Naive thymus-derived CD8-positive, alpha-beta T cell (primary cell): ENCODE results near the gene CELA1. TPM values are rescaled to one million over a fixed set of nuclear protein-coding genes. Genes with fewer than 3 reads are reported as not detected.
A peak's percentile ranks its signal among the peaks of the same experiment; 100 is the strongest.

Experiments used
- ATAC-seq, 2 donors: fragments of 150-1000 bp; cut with Tn5 transposase in 1 of 2; sonication (Bioruptor Pico), chemical (Tn5 transposase) in 1 of 2; 1 replicate in 1 of 2; 2 replicates in 1 of 2; pipeline ENCODE4 v1.10.0; 2021; ENCODE audit warnings: mild to moderate bottlenecking in 2 of 2, moderate library complexity in 2 of 2
- POLR2A ChIA-PET: fragments of 350-600 bp; sonication (Branson Sonifier 250); formaldehyde crosslinking; loops from one replicate; lab custom pipeline; 2021; ENCODE audit warnings: antibody characterized with exemption; lab: Charles Lee
- DNase-seq, 10 donors: peaks; one replicate each; pipeline versions ENCODE4 v3.0.0 to v3.0.0-alpha.2; 2020 to 2022
- H3K27ac Mint-ChIP-seq, 10 donors: one replicate each; pipeline ENCODE4 v1.8.0; 2020 to 2022; ENCODE audit warnings: mild to moderate bottlenecking in 10 of 10, mixed read lengths in 10 of 10, moderate library complexity in 4 of 10, inconsistent platforms in 1 of 10
- H3K27me3 Mint-ChIP-seq, 5 donors: one replicate each; pipeline ENCODE4 v1.8.0; 2021 to 2022; ENCODE audit warnings: mixed read lengths in 5 of 5
- H3K36me3 Mint-ChIP-seq, 3 donors: one replicate each; pipeline ENCODE4 v1.8.0; 2020 to 2022; ENCODE audit warnings: mixed read lengths in 3 of 3, mild to moderate bottlenecking in 2 of 3, inconsistent platforms in 1 of 3
- H3K4me1 Mint-ChIP-seq, 4 donors: one replicate each; pipeline ENCODE4 v1.8.0; 2021 to 2022; ENCODE audit warnings: mixed read lengths in 4 of 4
- H3K4me3 Mint-ChIP-seq, 10 donors: one replicate each; pipeline ENCODE4 v1.8.0; 2020 to 2022; ENCODE audit warnings: mild to moderate bottlenecking in 10 of 10, mixed read lengths in 10 of 10, moderate library complexity in 6 of 10, inconsistent platforms in 1 of 10
- H3K9me3 Mint-ChIP-seq, 9 donors: one replicate each; pipeline ENCODE4 v1.8.0; 2020 to 2022; ENCODE audit warnings: mixed read lengths in 9 of 9, mild to moderate bottlenecking in 3 of 9, inconsistent platforms in 1 of 9, moderate library complexity in 1 of 9
- polyA plus RNA-seq, 3 donors: library from polyadenylated mRNA; unstranded; fragments of 300-500 nt; fragmentation: Illumina TruSeq; gene quantifications; one replicate each; pipeline ENCODE4 v1.2.3, GENCODE V29; 2021
- total RNA-seq, 8 experiments: library from RNA in 2 of 8; stranded (reverse) in 2 of 8; gene quantifications; one replicate each; pipeline ENCODE4 v1.2.3 and lab custom pipeline; 2021 to 2026

The CELA1 gene
- total and polyA plus RNA-seq, 5 experiments from 2014 or later: 2.2 to 9.8 (median 3.6) TPM

DNA sequence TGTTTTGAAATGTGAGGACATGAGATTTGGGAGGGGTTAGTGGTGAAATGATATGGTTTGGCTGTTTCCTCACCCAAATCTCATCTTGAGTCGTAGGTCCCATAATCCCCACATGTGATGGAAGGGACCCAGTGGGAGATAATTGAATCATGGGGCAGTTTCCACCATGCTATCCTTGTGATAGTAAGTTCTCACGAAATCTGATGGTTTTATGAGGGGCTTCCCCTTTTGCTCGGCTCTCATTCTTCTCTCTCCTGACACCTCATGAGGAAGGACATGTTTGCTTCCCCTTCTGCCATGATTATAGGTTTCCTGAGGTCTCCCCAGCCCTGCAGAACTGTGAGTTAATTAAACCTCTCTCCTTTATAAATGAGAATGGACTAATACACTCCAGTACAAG, 26.7 kb upstream of the CELA1 start:
- Mint-ChIP-seq H3K9me3 (no peaks in the 10 kb centered on the region), H3K27me3 (peaks cover 0 to 17% (median 1%) of the 10 kb centered on the region in 5 donors), H3K4me1 (peaks cover 37 to 66% (median 58%) of the 10 kb centered on the region in 4 donors), H3K4me3 (no peak overlapping the region), H3K27ac (no peak overlapping the region), H3K36me3 (peaks cover 7 to 52% (median 47%) of the 10 kb centered on the region in 3 donors)
- POLR2A ChIA-PET: interaction anchor here (1.7 to 1.9 kb wide), 2 partner anchors 10 to 18 kb away, joined by 4 to 5 read pairs; partner anchors contain the start of gene GALNT6
- ATAC-seq (no peak), DNase-seq (no peak)

DNA sequence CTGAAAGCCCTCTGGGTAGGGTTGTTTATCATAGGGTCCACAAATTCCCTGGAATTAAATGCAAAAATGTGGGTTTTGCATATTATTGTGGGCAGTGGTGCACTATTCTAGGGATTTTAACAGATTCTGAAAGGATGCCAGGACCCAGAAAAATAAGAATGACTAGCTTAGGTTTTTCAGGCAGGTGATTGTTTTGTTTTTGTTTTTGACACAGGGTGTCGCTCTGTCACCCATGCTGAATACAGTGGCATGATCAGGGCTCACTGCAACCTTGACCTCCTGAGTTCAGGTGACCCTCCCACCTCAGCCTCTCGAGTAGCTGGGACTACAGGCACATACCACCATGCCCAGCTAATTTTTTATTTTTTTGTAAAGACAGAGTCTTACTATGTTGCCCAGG, 25.5 kb upstream of the CELA1 start:
- peak overlapping the region in 6 of 10 donors; percentile 7 to 89 (median 52) for H3K27ac Mint-ChIP-seq
- no peak for ATAC-seq
- no peak overlapping the region for H3K4me3 Mint-ChIP-seq
- H3K27me3 Mint-ChIP-seq: peaks cover 0 to 11% (median 0%) of the 10 kb centered on the region in 5 donors
- no peak for DNase-seq
- POLR2A ChIA-PET: interaction anchor here (0.6 to 1.7 kb wide), 3 partner anchors 9 to 632 kb away, joined by 4 to 5 read pairs (median 5); no protein-coding TSS in a partner anchor
- H3K9me3 Mint-ChIP-seq: no peaks in the 10 kb centered on the region
- H3K36me3 Mint-ChIP-seq: peaks cover 0 to 41% (median 36%) of the 10 kb centered on the region in 3 donors
- peaks cover 31 to 64% (median 60%) of the 10 kb centered on the region in 4 donors for H3K4me1 Mint-ChIP-seq

DNA sequence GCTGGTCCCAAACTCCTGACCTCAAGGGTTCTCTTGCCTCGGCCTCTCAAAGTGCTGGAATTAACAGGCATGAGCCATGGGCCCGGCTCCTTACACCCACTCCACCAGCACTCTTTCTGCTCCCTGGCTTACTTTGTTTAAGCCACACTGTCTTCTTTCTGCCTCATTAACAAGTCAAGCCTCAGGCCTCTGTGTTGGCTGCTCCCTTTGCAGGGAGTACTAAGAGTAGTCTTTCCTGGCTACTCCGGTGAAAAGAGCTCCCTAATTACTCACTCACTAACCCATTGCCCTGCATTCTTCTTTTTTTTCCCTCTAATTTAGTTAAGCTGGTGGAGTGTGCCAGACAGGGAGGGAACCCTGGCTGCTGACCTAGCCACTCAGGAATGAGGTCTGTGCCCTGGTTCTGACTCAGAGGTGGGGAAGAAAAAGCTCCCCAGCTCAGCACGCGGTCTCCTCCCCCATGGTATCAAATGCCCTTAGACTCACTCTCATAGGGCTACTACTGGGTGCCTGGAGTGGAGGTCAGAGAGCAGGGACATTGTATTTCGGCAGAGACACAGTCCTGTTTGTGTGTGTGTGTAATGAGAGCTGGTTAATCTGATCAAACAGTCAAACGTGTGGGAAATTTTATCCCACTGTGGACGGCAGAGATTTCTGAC, 24.9 kb upstream of the CELA1 start:
- no peak for ATAC-seq
- H3K4me3 Mint-ChIP-seq: peak overlapping the region in 6 of 10 donors; percentile 10 to 77 (median 34)
- peaks cover 0 to 35% (median 34%) of the 10 kb centered on the region in 3 donors for H3K36me3 Mint-ChIP-seq
- POLR2A ChIA-PET: interaction anchor here (1.1 to 1.7 kb wide), 2 partner anchors 8 to 12 kb away, joined by 4 to 5 read pairs; no protein-coding TSS in a partner anchor
- DNase-seq: no peak
- peaks cover 31 to 66% (median 61%) of the 10 kb centered on the region in 4 donors for H3K4me1 Mint-ChIP-seq
- H3K9me3 Mint-ChIP-seq: no peaks in the 10 kb centered on the region
- peak overlapping the region in 7 of 10 donors; percentile 47 to 93 (median 88) for H3K27ac Mint-ChIP-seq
- peaks cover 0 to 11% (median 0%) of the 10 kb centered on the region in 5 donors for H3K27me3 Mint-ChIP-seq

DNA sequence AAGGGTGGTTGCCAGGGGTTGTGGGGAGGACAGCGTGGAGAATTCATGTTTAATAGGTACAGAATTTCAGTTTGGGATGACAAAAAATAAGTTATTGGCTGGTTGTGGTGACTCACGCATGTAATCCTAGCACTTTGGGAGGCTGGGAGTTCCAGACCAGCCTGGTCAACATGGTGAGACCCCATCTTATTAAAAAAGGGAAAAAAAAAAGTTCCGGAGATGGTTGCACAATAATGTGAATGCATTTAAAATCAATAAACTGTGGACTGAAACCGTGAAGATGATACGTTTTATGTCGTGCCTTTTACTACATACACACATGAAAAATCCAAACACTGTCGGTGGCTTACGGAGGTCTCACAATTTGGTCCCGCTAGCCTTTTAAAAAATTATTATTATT, 24.2 kb upstream of the CELA1 start:
- ATAC-seq: no peak
- Mint-ChIP-seq H3K4me3 (peak overlapping the region in 1 of 10 donors; percentile 9), H3K27ac (peak overlapping the region in 4 of 10 donors; percentile 36 to 97 (median 63)), H3K36me3 (peaks cover 0 to 34% (median 28%) of the 10 kb centered on the region in 3 donors), H3K4me1 (peaks cover 31 to 69% (median 64%) of the 10 kb centered on the region in 4 donors), H3K9me3 (no peaks in the 10 kb centered on the region), H3K27me3 (peaks cover 0 to 11% (median 0%) of the 10 kb centered on the region in 5 donors)
- POLR2A ChIA-PET: interaction anchor here (1.1 kb wide), 1 partner anchor 13 kb away, joined by 4 read pairs; no protein-coding TSS in a partner anchor
- no peak for DNase-seq

DNA sequence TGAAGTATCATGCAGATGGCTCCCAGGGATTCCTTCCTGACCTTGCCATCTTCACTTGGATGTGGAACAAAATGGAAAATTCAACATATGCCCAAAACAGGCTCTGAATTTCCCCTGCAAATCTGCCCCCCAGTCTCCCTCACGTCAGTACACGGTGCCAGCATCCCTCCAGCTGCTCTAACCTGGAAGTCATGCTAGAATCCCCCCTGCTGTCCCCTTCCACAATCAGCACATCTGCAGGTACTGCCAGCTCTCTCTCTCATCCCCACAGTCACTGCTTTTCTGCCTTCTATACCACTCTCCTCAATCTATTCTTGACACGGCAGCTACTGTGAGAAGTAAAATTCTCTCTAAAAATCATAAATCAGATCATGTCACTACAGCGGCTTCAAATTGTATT, 23.1 kb upstream of the CELA1 start:
- ATAC-seq (no peak), DNase-seq (peak in 2 of 10 donors; percentile 19 to 24)
- peaks cover 0 to 23% (median 18%) of the 10 kb centered on the region in 3 donors for H3K36me3 Mint-ChIP-seq
- peaks cover 0 to 4% (median 0%) of the 10 kb centered on the region in 5 donors for H3K27me3 Mint-ChIP-seq
- H3K4me1 Mint-ChIP-seq: peaks cover 27 to 65% (median 60%) of the 10 kb centered on the region in 4 donors
- peak overlapping the region; percentile 59 to 91 (median 69) for H3K4me3 Mint-ChIP-seq
- POLR2A ChIA-PET: interaction anchor here (0.7 to 1.9 kb wide), 16 partner anchors 8 to 656 kb away, joined by 3 to 12 read pairs (median 5); partner anchors contain the start of genes DAZAP2 and GALNT6
- H3K9me3 Mint-ChIP-seq: no peaks in the 10 kb centered on the region
- peak overlapping the region; percentile 38 to 99 (median 92) for H3K27ac Mint-ChIP-seq

DNA sequence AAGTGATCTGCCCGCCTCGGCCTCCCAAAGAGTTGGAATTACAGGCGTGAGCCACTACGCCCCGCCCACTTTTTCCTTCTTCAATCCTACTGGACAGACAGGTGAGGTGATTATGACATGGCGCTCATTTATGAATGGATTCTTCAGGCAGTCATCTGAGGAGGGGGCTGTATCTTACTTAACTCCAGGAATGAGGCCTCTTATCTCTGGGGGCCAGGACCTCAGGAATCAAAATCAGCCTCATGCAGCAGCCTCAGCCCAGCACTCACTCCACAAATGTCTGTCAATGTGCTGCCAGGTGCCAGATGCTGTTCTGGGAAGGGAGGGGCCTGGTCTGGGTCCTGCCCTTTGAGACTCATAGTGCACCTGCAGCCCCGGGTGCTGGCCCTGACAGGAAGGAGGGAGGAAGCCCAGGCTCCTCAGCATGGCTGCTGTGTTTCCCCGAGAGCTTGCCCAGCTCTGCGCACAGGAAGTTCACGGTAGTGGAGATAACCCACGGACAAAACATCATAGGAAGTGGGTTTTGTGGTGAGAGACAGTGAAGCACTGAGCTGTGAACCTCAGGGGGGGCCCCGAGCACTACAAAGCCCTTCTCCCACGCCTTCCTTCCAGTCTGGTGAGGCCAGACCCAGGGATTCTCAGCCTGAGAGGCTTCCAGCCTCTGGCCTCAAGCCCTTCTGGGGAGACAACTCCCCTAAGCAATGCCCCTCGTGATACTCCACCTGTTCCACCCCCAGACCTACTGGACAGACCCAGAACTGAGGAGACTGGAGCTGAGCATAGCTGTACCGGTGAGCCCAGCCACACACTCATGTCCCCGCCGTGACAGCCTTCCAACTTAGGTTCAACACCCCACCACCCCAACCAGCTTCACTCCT, 22.4 kb upstream of the CELA1 start:
- H3K27me3 Mint-ChIP-seq: peaks cover 0 to 4% (median 0%) of the 10 kb centered on the region in 5 donors
- POLR2A ChIA-PET: interaction anchor here (0.5 to 1.9 kb wide), 18 partner anchors 8 to 657 kb away, joined by 3 to 12 read pairs (median 5); partner anchors contain the start of genes DAZAP2, GALNT6 and POU6F1
- no peaks in the 10 kb centered on the region for H3K9me3 Mint-ChIP-seq
- DNase-seq (peak; percentile 69 to 96 (median 92)), ATAC-seq (peak; percentile 93 to 94)
- peak overlapping the region; percentile 59 to 91 (median 69) for H3K4me3 Mint-ChIP-seq
- peaks cover 0 to 18% (median 18%) of the 10 kb centered on the region in 3 donors for H3K36me3 Mint-ChIP-seq
- peak overlapping the region; percentile 79 to 99 (median 92) for H3K27ac Mint-ChIP-seq
- peaks cover 27 to 63% (median 59%) of the 10 kb centered on the region in 4 donors for H3K4me1 Mint-ChIP-seq

DNA sequence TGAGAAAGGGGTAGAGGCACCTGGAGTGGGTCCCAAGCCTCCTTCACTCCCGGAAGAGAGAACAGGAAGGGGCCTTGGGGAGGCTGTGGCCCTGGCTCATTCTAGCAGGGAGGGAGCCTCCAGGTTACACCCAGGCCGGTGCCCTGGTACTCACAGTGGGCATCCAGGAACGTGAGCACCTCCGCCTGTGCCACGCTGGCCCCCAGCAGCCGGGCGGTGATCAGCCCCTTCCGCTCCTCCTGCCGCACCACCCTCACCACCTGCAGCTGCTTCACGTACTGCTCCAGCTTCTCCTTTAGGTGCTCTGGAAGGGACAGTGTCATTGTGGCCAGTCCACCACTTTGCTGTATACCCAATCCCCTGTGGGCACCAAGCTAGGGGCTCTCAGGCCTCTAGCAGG, 18.8 kb upstream of the CELA1 start:
- H3K9me3 Mint-ChIP-seq: no peaks in the 10 kb centered on the region
- peaks cover 20 to 53% (median 37%) of the 10 kb centered on the region in 4 donors for H3K4me1 Mint-ChIP-seq
- POLR2A ChIA-PET: no interaction called here
- ATAC-seq (no peak), DNase-seq (no peak)
- peaks cover 0 to 12% (median 7%) of the 10 kb centered on the region in 3 donors for H3K36me3 Mint-ChIP-seq
- peak overlapping the region in 1 of 10 donors; percentile 51 for H3K27ac Mint-ChIP-seq
- H3K4me3 Mint-ChIP-seq: no peak overlapping the region
- peaks cover 0 to 1% (median 0%) of the 10 kb centered on the region in 5 donors for H3K27me3 Mint-ChIP-seq

DNA sequence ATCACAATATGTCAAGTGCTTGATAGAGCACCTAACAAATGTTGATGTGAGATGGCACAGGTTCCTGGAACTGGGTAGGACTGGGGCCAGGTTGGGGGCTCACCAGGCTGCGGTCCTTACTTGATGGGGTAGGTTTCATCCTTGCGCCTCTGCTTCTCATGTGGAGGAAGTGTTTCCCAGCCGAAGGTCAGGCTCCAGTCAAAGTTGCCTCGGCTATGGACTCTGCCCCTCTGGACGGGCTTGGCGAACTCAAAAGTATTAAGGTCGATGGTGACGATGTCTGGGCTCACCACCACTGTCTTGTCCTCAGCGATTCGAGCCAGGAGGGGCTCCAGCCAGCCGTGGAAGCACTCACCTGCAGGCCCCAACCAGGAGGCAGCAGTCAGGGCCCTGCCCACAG, 17.5 kb upstream of the CELA1 start:
- POLR2A ChIA-PET: no interaction called here
- no peak overlapping the region for H3K27ac Mint-ChIP-seq
- H3K27me3 Mint-ChIP-seq: peaks cover 0 to 1% (median 0%) of the 10 kb centered on the region in 5 donors
- ATAC-seq (no peak), DNase-seq (no peak)
- peaks cover 0 to 14% (median 12%) of the 10 kb centered on the region in 3 donors for H3K36me3 Mint-ChIP-seq
- peaks cover 11 to 41% (median 26%) of the 10 kb centered on the region in 4 donors for H3K4me1 Mint-ChIP-seq
- no peaks in the 10 kb centered on the region for H3K9me3 Mint-ChIP-seq
- H3K4me3 Mint-ChIP-seq: no peak overlapping the region

DNA sequence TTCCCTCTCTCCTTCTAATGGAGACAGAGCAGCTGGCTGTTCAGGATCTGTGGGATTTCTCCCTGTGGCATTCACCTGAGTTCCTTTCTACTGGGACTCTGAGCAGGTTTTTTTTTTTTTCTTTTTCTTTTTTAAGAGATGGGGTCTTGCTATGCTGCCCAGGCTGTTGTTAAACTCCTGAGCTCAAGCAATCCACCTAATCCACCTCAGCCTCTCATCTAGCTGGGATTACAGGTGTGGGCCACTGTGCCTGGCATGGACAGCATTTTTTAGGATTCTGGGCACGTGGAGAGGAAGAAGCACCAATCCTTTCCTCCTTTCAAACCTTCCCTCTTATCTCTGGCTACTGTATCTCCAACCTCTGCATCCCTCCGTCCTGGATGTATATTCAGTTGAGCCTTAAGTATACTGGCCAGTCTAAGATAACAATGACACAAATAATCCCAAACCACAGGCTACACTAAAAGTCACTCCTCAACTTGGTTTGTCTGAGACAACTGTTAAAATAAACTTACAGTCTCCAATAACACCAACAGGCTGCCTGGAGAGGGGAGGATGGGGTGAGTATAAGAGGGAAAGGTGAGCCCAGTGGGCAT, 16.4 kb upstream of the CELA1 start:
- peaks cover 6 to 31% (median 18%) of the 10 kb centered on the region in 4 donors for H3K4me1 Mint-ChIP-seq
- no peaks in the 10 kb centered on the region for H3K9me3 Mint-ChIP-seq
- DNase-seq (no peak), ATAC-seq (no peak)
- no peaks in the 10 kb centered on the region for H3K27me3 Mint-ChIP-seq
- H3K27ac Mint-ChIP-seq: peak overlapping the region in 1 of 10 donors; percentile 17
- H3K36me3 Mint-ChIP-seq: peaks cover 0 to 23% (median 17%) of the 10 kb centered on the region in 3 donors
- POLR2A ChIA-PET: interaction anchor here (0.7 to 1.2 kb wide), 4 partner anchors 9 to 202 kb away, joined by 3 to 5 read pairs (median 3); no protein-coding TSS in a partner anchor
- H3K4me3 Mint-ChIP-seq: no peak overlapping the region

DNA sequence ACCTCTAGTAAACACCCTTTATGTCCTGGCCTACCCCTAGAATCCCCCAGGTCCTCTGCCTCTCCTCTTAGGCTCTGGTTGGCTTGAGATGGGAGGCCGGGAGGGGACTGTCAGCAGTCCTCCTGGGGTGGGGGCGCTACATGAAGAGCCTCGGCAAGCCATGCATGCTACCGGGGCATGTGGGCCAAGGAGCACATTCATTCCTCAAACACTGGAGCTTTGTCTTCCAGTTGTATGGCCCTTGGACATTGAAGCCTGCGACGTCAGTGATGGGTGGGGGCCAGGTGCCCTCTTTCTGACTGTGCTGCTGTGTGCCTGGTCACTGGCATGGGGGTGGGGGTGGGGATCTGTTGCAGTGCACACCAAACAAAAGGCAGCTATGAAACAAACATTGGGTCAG, 15.8 kb upstream of the CELA1 start:
- peaks cover 0 to 24% (median 19%) of the 10 kb centered on the region in 3 donors for H3K36me3 Mint-ChIP-seq
- no peak overlapping the region for H3K4me3 Mint-ChIP-seq
- H3K27me3 Mint-ChIP-seq: no peaks in the 10 kb centered on the region
- no peaks in the 10 kb centered on the region for H3K9me3 Mint-ChIP-seq
- DNase-seq (no peak), ATAC-seq (no peak)
- peaks cover 6 to 25% (median 16%) of the 10 kb centered on the region in 4 donors for H3K4me1 Mint-ChIP-seq
- H3K27ac Mint-ChIP-seq: no peak overlapping the region
- POLR2A ChIA-PET: interaction anchor here (0.7 to 1.2 kb wide), 4 partner anchors 10 to 202 kb away, joined by 3 to 5 read pairs (median 3); no protein-coding TSS in a partner anchor

DNA sequence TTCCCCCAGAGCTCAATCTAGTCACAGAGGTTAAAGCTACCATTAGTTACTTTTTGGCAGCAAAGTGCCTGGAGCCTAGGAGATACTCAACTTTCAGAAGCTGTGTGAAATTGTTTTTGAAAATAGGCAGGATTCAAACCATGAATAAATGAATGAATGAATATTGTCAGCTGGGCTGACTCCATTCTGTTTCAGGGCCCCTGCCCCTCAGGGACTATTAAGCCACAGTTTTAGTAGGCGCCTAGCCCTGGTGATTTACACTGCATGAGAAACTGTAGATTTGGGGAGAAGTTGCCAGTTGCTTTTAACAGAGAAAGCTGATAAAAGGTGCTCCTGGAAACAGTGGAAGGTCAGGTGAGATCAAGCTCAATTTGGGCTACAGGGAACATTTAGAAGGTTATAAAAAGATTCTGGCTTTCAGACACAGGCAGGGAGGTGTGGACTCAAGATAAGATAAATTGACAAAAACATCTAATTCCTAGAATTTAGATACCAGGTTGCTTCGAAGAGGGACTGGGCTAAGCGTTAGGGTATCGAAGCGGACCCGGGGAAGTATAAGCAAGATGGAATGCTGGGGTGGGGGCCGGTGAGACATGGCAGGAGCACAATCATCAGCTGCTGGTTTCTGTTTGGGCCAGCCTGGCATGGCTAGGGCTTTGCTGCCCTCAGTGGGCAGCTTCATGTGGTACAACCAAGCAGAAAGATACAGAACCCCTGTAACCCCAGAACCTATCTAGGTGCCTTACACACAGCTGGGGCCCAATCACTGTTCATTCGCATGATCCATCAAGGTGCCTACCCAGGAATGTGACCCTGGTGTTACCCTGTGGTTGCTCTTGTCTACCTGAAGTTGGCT, 14.9 kb upstream of the CELA1 start:
- peak overlapping the region in 1 of 10 donors; percentile 33 for H3K27ac Mint-ChIP-seq
- H3K36me3 Mint-ChIP-seq: peaks cover 0 to 28% (median 19%) of the 10 kb centered on the region in 3 donors
- DNase-seq: no peak
- H3K9me3 Mint-ChIP-seq: no peaks in the 10 kb centered on the region
- no peak overlapping the region for H3K4me3 Mint-ChIP-seq
- POLR2A ChIA-PET: interaction anchor here (0.5 kb wide), 1 partner anchor 94 kb away, joined by 3 read pairs; no protein-coding TSS in a partner anchor
- H3K27me3 Mint-ChIP-seq: no peaks in the 10 kb centered on the region
- peaks cover 6 to 25% (median 16%) of the 10 kb centered on the region in 4 donors for H3K4me1 Mint-ChIP-seq
- peak in 1 of 2 donors; percentile 37 for ATAC-seq
